Kidney (tissue), 14 donors: ENCODE measurements around the gene ETV6. TPM values are rescaled to one million over a fixed set of nuclear protein-coding genes. Genes with fewer than 3 reads are reported as not detected.

Experiments
- DNase-seq, 5 donors: peaks; one replicate each; pipeline ENCODE4 v3.0.0-alpha.2; 2013 to 2020
- FAIRE-seq: peaks from 2 replicates; lab custom pipeline; 2012; peaks lifted over from hg19 to GRCh38; lab: Jason Lieb, UNC
- H3K27ac ChIP-seq, 2 donors: one replicate each; pipeline ENCODE4 v1.7.0; 2013; ENCODE audit warnings: low read depth in 2 of 2, low read length in 2 of 2, inconsistent platforms in 1 of 2
- H3K27me3 ChIP-seq: one replicate; pipeline ENCODE4 v1.7.1; 2013; ENCODE audit warnings: low read length, inconsistent platforms; ENCODE audit not compliant: control insufficient read depth, insufficient read depth
- H3K36me3 ChIP-seq, 3 donors: one replicate each; pipeline versions ENCODE4 v1.7.0 to v1.7.1; 2013; ENCODE audit warnings: low read length in 3 of 3, control low read depth in 1 of 3, inconsistent platforms in 1 of 3; ENCODE audit not compliant: insufficient read depth in 3 of 3, control insufficient read depth in 2 of 3
- H3K4me1 ChIP-seq, 3 donors: one replicate each; pipeline versions ENCODE4 v1.7.0 to v1.7.1; 2013; ENCODE audit warnings: low read length in 3 of 3, inconsistent platforms in 1 of 3, low read depth in 1 of 3; ENCODE audit not compliant: control insufficient read depth in 2 of 3, insufficient read depth in 2 of 3
- H3K4me3 ChIP-seq, 3 donors: one replicate each; pipeline versions ENCODE4 v1.7.0 to v1.8.1; 2013; ENCODE audit warnings: low read length in 3 of 3, control low read depth in 1 of 3, inconsistent platforms in 1 of 3
- H3K9ac ChIP-seq, 3 donors: one replicate each; pipeline versions ENCODE4 v1.7.0 to v1.7.1; 2013; ENCODE audit warnings: low read length in 3 of 3, control low read depth in 1 of 3, inconsistent platforms in 1 of 3
- H3K9me3 ChIP-seq, 3 donors: one replicate each; pipeline versions ENCODE4 v1.7.0 to v1.7.1; 2013; ENCODE audit warnings: low read length in 3 of 3, control low read depth in 1 of 3, inconsistent platforms in 1 of 3; ENCODE audit not compliant: control insufficient read depth in 2 of 3, insufficient read depth in 1 of 3
- CTCF ChIP-seq: IDR thresholded peaks from 3 replicates; pipeline ENCODE4 v1.5.1; 2012; ENCODE audit warnings: mild to moderate bottlenecking, moderate library complexity, borderline replicate concordance; ENCODE audit not compliant: insufficient read depth; ENCODE audit errors: extremely low read depth
- intact Hi-C: fragments of 100-400 bp; cut with DNase I; formaldehyde crosslinking; loops from one replicate; pipeline ENCODE4 v1.11.1; 2022
- polyA plus RNA-seq: library from polyadenylated mRNA; stranded (reverse); fragments of 350-450 nt; fragmentation: Illumina TruSeq; extraction: RNeasy Lipid Tissue Mini Kit (QIAGEN cat#74804); gene quantifications from one replicate; pipeline ENCODE4 v1.2.3, GENCODE V29; 2014; ENCODE audit warnings: low read depth, low replicate concordance; ENCODE audit not compliant: insufficient read depth
- total RNA-seq: library from RNA; stranded (reverse); fragmentation: NEBNext Ultra II Directional; extraction: Animal tissue kit (Norgen Biotek cat#: 25700); gene quantifications from one replicate; pipeline ENCODE4 v1.2.1, GENCODE V29; 2021
- donor health status: control.
- donor health status: control.
- donor health status: control.
- donor health status: control.
- donor health status: control.
- donor health status: DM: yes; HTN: yes; CAD: no.
- donor health status: Normal renal cell carcinoma (clear cell type).

The ETV6 gene
- total and polyA plus RNA-seq, 2 donors from 2014 or later: 5.2 to 59.8 TPM

- Histone ChIP-seq H3K4me3 (no peak overlapping the region), H3K27ac (no peak overlapping the region), H3K4me1 (peaks cover 0 to 14% (median 12%) of the 10 kb centered on the region in 3 donors), H3K36me3 (no peaks in the 10 kb centered on the region), H3K9me3 (no peaks in the 10 kb centered on the region), H3K27me3 (no peaks in the 10 kb centered on the region), H3K9ac (no peak overlapping the region)
- no peak for TF ChIP-seq CTCF
- DNase-seq: no peak
- no peak for FAIRE-seq
- intact Hi-C loops: no loop called here
Measured at GRCh38 chr12:11661491-11662089, 12.1 kb downstream of the ETV6 start.

- peaks cover 0 to 14% (median 12%) of the 10 kb centered on the region in 3 donors for H3K4me1 ChIP-seq
- no peaks in the 10 kb centered on the region for H3K27me3 ChIP-seq
- TF ChIP-seq CTCF: no peak
- no peak for DNase-seq
- H3K9me3 ChIP-seq: no peaks in the 10 kb centered on the region
- no peak overlapping the region for H3K4me3 ChIP-seq
- no peak overlapping the region for H3K9ac ChIP-seq
- intact Hi-C loops: no loop called here
- H3K27ac ChIP-seq: no peak overlapping the region
- FAIRE-seq: no peak
- H3K36me3 ChIP-seq: no peaks in the 10 kb centered on the region
Measured at GRCh38 chr12:11662369-11662768, 12.9 kb downstream of the ETV6 start.

GRCh38 chr12:11663130-11663529 is 13.7 kb downstream of the ETV6 start:
- intact Hi-C loops: no loop called here
- Histone ChIP-seq H3K4me3 (no peak overlapping the region), H3K9me3 (no peaks in the 10 kb centered on the region), H3K4me1 (peaks cover 0 to 14% (median 8%) of the 10 kb centered on the region in 3 donors), H3K36me3 (no peaks in the 10 kb centered on the region), H3K27me3 (no peaks in the 10 kb centered on the region), H3K9ac (no peak overlapping the region), H3K27ac (no peak overlapping the region)
- no peak for FAIRE-seq
- DNase-seq: no peak
- no peak for TF ChIP-seq CTCF

GRCh38 chr12:11664101-11664500 is 14.6 kb downstream of the ETV6 start:
- intact Hi-C loops: no loop called here
- H3K4me1 ChIP-seq: peaks cover 0 to 14% (median 8%) of the 10 kb centered on the region in 3 donors
- no peak overlapping the region for H3K4me3 ChIP-seq
- FAIRE-seq: no peak
- H3K27me3 ChIP-seq: no peaks in the 10 kb centered on the region
- H3K36me3 ChIP-seq: no peaks in the 10 kb centered on the region
- H3K9me3 ChIP-seq: no peaks in the 10 kb centered on the region
- TF ChIP-seq CTCF: no peak
- H3K9ac ChIP-seq: no peak overlapping the region
- H3K27ac ChIP-seq: no peak overlapping the region
- no peak for DNase-seq
